Body of pancreas (tissue), 4 donors: ENCODE results near the gene WHRN. TPM values are rescaled to one million over a fixed set of nuclear protein-coding genes. Genes with fewer than 3 reads are reported as not detected.

Experiments
- ATAC-seq: fragments of 150-250 bp; one replicate; pipeline ENCODE4 v1.9.1; 2016
- DNase-seq, 4 donors: peaks; one replicate each; pipeline ENCODE4 v3.0.0-alpha.2; 2019
- H3K27ac ChIP-seq, 4 donors: fragments of 200-600 bp; sonication (generic); 1 replicate in 3 of 4; 2 replicates in 1 of 4; pipeline versions ENCODE4 v1.5.1 to v1.6.1; 2016 to 2019; ENCODE audit warnings: mild to moderate bottlenecking in 1 of 4, mixed read lengths in 1 of 4, moderate library complexity in 1 of 4
- H3K27me3 ChIP-seq, 2 donors: fragments of 200-600 bp; sonication (generic); one replicate each; pipeline ENCODE4 v1.6.0; 2016; ENCODE audit warnings: mild to moderate bottlenecking in 1 of 2
- H3K36me3 ChIP-seq, 2 donors: fragments of 200-600 bp; sonication (generic); replicated peaks in 1 of 2; 2 replicates each; pipeline ENCODE4 v1.5.1; 2016; ENCODE audit warnings: low read depth in 2 of 2; ENCODE audit not compliant: insufficient read depth in 1 of 2
- H3K4me1 ChIP-seq: fragments of 200-600 bp; sonication (generic); one replicate; pipeline ENCODE4 v1.6.0; 2016
- H3K4me3 ChIP-seq, 2 donors: fragments of 200-600 bp; sonication (generic); 1 replicate in 1 of 2; 2 replicates in 1 of 2; pipeline ENCODE4 v1.5.1; 2016 to 2019
- H3K9me3 ChIP-seq, 3 donors: fragments of 200-600 bp; sonication (generic); 1 replicate in 2 of 3; 2 replicates in 1 of 3; pipeline ENCODE4 v1.5.1; 2016
- POLR2A ChIP-seq, 3 donors: fragments of 450-650 bp; IDR thresholded peaks; one replicate each; pipeline ENCODE4 v1.6.1; 2016; ENCODE audit warnings: antibody characterized with exemption in 3 of 3, mild to moderate bottlenecking in 2 of 3
- WGBS, 2 donors: methylation state at CpG; one replicate each; pipeline ENCODE4 v1.1.5; 2017; 5-methylcytosine and 5-hydroxymethylcytosine counted together
- intact Hi-C: fragments of 100-400 bp; cut with DNase I; formaldehyde crosslinking; loops from one replicate; pipeline ENCODE4 v1.15.1; 2023
- total RNA-seq, 2 donors: library from RNA; depleted of rRNA; stranded (reverse); fragments of >200 nt; gene quantifications; one replicate each; pipeline ENCODE4 v1.1.0, GENCODE V29; 2016
- TF ChIP-seq, protein P1 (sequence below), 7 experiments: fragments of 450-650 bp in 4 of 7; fragments of 200-600 bp in 3 of 7; sonication (generic) in 3 of 7; IDR thresholded peaks; one replicate each; pipeline ENCODE4 v1.5.1; 2016 to 2019; ENCODE audit warnings: antibody characterized with exemption in 7 of 7

The WHRN gene
- total RNA-seq, 2 donors from 2014 or later = 13.5 to 15.6 TPM

DNA sequence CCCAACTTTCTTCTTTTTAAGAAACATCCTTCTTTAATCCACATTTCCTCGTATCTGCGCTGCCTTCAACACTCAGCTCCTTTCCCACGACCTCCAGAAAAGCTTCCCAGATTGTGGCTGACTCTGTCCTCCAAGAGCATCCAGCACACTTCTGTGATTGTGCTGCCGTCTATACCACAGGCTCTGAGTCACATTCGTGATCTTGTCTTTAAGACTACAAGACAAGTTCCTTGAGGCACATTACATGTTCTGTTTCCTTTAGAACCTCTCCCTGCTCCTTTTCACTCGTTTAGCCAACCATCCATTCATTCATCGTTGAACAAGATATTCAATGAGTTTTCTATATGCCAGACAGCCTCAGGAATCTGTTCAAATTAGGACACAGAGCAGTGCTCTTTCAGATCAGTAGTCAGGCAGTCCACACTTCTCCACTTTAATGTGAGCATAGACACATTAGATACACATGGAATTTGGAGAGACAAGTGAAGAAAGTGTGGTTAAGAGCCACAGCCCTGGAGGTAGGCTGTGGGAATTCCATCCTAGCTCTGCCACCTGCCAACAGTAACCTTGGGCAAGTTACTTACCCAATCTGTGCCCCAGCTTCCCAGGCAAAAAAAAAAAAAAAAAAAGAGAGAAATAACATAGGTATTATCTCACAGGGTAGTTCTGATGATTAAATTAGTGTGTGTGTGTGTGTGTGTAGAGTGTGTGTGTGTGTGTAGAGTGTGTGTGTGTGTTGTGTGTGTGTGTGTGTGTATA is 18.9 kb downstream of the WHRN start:
- 43 to 44% methylated on average over 7 of the region's 7 CpGs for WGBS, 2 donors
- no peak overlapping the region for H3K4me3 ChIP-seq
- H3K27ac ChIP-seq = no peak overlapping the region
- no peaks in the 10 kb centered on the region for H3K36me3 ChIP-seq
- H3K4me1 ChIP-seq = peaks cover 5% of the 10 kb centered on the region
- ATAC-seq (no peak), DNase-seq (peak in 2 of 4 donors; percentile 40 to 45)
- no peaks in the 10 kb centered on the region for H3K27me3 ChIP-seq
- intact Hi-C loops = no loop called here
- no peaks in the 10 kb centered on the region for H3K9me3 ChIP-seq
- TF ChIP-seq, protein P1, sequence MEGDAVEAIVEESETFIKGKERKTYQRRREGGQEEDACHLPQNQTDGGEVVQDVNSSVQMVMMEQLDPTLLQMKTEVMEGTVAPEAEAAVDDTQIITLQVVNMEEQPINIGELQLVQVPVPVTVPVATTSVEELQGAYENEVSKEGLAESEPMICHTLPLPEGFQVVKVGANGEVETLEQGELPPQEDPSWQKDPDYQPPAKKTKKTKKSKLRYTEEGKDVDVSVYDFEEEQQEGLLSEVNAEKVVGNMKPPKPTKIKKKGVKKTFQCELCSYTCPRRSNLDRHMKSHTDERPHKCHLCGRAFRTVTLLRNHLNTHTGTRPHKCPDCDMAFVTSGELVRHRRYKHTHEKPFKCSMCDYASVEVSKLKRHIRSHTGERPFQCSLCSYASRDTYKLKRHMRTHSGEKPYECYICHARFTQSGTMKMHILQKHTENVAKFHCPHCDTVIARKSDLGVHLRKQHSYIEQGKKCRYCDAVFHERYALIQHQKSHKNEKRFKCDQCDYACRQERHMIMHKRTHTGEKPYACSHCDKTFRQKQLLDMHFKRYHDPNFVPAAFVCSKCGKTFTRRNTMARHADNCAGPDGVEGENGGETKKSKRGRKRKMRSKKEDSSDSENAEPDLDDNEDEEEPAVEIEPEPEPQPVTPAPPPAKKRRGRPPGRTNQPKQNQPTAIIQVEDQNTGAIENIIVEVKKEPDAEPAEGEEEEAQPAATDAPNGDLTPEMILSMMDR (IDR thresholded peaks at IDR 0.05) = peak in 2 of 7 experiments; percentile 7 to 27
- TF ChIP-seq POLR2A (IDR thresholded peaks at IDR 0.05) = no peak

DNA sequence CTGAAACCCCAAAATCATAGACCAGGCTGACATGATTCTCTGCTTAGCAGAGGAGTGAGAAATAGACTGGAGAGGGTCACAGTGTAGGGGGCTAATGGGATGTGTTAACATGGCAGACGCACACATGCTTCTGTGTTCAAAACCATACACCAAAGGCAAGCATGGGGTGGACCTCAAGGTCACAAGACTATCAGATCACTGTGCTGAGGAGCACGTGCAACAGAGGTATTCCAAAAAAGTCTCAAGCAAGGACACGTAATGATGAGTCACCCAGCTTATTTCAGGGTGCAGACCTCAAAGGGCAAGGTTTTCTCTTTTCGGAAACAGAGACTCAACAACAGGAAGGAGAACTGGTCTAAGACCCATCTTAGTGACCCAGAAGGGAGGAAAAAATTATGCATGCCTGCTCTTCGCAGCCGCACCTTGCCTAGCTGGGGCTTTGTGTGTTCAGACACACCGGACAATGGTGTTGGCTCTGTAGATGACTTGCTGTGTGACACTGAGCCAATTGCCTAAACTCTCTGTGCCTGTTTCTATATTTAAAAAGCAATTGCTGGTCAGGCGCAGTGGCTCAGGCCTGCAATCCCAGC is 20.3 kb downstream of the WHRN start:
- Histone ChIP-seq H3K36me3 (no peaks in the 10 kb centered on the region), H3K27ac (no peak overlapping the region), H3K9me3 (no peaks in the 10 kb centered on the region), H3K27me3 (no peaks in the 10 kb centered on the region), H3K4me1 (peaks cover 5% of the 10 kb centered on the region), H3K4me3 (no peak overlapping the region)
- 73 to 79% methylated on average over 8 of the region's 8 CpGs for WGBS, 2 donors
- TF ChIP-seq POLR2A (IDR thresholded peaks at IDR 0.05) = no peak
- TF ChIP-seq, protein P1 (IDR thresholded peaks at IDR 0.05) = no peak
- intact Hi-C loops = no loop called here
- no peak for ATAC-seq
- peak in 1 of 4 donors; percentile 15 for DNase-seq

DNA sequence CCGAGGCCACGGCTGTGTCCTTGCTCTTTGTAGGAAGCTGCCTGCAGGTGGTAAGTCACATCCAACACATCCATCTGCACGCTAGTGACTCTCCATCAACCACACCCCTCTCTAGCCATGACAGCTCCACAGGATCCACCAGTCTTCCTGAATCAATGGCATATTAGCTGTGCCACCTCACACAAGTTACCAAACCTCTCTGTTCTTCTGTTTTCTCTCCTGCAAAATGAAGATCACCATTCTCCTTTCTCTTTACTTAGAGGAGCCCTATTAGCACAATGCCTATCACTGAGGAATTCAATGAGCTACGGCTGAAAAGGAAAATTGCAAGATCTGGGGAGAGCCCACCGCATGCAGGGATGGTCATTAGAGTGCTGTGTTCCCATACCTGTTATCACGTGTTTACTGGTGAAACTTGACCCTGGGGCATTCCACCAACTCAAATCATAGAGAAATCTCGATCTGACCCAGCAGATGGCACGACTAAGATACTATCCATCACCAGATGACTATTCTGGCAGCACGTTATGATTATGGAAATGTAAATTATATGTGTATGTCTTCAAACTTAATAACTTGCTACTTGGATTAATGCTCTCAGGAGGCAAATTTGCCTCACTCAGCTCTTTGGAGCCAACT is 20.9 kb downstream of the WHRN start:
- TF ChIP-seq, protein P1 (IDR thresholded peaks at IDR 0.05) = no peak
- TF ChIP-seq POLR2A (IDR thresholded peaks at IDR 0.05) = no peak
- ATAC-seq = no peak
- H3K36me3 ChIP-seq = no peaks in the 10 kb centered on the region
- no peaks in the 10 kb centered on the region for H3K27me3 ChIP-seq
- WGBS, 2 donors = 57% methylated on average over 9 of the region's 9 CpGs
- DNase-seq = no peak
- no peak overlapping the region for H3K4me3 ChIP-seq
- no peak overlapping the region for H3K27ac ChIP-seq
- H3K4me1 ChIP-seq = peaks cover 5% of the 10 kb centered on the region
- H3K9me3 ChIP-seq = no peaks in the 10 kb centered on the region
- intact Hi-C loops = no loop called here

DNA sequence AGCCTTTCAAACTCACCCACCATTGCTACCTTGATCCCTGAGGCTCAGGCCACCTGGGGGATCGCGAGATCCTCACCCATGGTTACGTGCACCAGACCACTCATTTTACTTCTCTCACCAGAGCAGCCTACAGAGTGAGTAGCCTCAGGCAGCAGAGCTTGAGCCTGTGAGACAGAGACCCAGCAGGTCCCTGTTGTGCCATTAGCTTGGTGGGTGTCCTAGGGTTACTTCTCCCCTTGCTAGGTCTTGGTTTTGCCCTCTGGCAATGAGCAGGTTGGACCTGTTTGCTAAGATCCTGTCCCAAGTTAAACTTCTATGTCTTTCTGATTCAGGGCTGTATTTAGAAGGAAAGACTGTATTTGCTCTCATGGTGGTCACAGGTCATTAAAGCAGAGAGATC is 21.8 kb downstream of the WHRN start:
- no peak for ATAC-seq
- Histone ChIP-seq H3K9me3 (no peaks in the 10 kb centered on the region), H3K36me3 (no peaks in the 10 kb centered on the region), H3K4me1 (peaks cover 5% of the 10 kb centered on the region), H3K4me3 (no peak overlapping the region), H3K27me3 (no peaks in the 10 kb centered on the region), H3K27ac (no peak overlapping the region)
- no peak for DNase-seq
- intact Hi-C loops = no loop called here
- no peak for TF ChIP-seq POLR2A (IDR thresholded peaks at IDR 0.05)
- TF ChIP-seq, protein P1 (IDR thresholded peaks at IDR 0.05) = no peak
- WGBS, 2 donors = 86 to 88% methylated on average over 3 of the region's 3 CpGs
